Raji (cell line): Measurements from ENCODE around the gene MB.

Experiments
- POLR2A ChIP-seq: IDR thresholded peaks from 2 replicates; pipeline ENCODE4 v1.6.1; 2011; ENCODE audit warnings: low read depth, low read length, control low read depth; ENCODE audit not compliant: insufficient read depth

Gene MB

DNA sequence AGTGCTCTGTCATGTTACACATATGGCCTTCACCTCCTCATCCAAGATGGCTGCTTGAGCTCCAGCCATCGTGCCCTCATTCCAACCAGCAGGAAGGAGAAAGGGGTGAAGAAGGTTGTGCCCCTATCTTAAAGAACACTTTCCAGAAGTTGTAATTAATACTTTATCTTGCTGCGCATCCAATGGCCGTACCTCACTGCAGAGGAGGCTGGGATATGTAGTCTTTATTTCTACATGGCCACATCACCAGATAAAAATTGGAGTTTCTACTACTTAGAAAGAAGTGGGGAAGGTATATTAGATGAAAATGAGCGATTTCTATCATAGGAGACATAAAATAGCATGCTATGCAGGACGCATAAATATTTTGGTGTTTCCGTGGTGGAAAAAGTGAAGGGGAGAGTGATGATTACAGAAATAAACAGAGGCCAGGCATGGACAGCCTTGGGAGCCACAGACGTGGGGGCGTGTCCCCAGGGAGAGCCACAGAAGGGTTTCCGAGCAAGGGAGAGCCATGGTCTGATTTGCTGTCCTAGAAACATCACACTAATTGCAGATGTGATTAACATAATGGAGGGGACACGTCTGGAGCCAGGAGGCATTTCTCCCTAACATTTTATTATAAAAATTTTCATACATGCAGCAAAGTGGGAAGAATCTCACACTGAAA, 8.8 kb upstream of the MB start:
- TF ChIP-seq POLR2A = no peak

DNA sequence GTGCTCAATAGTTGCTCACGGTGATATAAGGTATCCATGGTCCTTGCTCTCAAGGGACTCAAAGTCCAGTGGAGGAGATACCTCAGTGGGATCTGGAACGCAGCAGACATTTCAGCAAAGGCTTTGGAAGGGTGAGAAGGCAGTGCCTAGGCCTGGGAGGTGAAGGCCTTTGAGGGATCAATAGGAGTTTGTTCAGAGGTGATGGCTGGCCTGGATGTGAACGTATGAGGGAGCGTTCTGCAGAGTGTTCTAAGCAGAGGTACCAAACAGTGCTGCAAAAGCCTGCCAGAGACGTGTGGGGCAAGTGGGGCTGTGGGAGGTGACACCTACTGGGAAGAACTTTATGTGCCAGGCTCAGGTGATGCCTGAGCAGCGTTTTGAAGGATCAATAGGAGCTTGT, 7.4 kb upstream of the MB start:
- no peak for TF ChIP-seq POLR2A

DNA sequence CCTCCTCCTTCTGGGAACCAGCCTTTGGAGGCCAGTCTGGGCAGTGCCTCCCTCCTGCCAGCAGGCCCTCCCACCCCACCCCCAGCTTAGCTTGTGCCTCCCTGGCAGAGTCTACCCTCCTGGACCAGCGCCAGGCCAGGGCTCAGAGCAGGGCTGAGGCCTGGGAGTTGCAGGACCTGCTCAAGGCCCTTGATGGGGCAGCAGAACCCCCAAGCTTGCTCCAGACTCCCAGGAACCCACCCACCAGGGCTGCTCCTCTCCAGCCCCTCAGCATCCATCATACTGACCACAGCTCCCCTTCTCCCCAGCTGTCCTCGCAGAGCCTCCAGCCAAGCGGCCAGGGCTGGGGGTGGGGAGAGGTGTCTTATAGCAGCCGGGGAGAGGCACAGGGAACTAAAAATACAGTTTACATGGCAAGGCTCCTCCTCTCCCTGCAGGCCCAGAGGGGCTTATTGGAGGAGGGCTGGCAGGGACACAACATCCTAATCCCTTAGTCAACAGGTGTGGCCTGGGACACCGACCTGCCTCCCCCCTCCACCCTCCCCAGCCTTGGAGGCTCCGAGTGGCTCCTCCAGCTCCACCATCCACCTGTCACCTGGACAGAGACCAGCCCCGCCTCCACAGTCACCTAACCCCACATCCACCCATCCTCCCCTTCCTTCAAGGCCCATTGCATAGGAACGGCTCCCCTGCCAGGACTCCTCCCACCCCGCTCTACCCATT, 5.2 kb upstream of the MB start:
- no peak for TF ChIP-seq POLR2A

DNA sequence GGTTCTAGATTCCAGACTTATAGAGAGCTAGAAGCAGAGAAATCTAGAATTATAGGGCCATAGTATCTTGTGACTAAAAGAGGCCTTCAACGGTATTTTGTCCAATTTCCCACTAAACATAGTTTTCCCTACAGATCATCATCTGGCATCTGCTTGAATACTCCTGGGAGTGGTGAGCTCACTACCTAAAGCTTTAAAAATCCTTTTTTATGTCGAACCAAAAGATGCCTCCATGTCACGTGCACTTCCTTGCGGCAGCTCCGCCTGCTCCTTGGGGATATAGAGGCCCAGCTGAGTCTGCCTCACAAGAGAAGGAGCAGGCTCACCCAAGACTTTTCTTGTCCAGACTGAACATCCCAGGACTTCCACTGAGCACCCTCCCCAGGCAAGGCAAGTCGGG, 4.3 kb upstream of the MB start:
- no peak for TF ChIP-seq POLR2A

DNA sequence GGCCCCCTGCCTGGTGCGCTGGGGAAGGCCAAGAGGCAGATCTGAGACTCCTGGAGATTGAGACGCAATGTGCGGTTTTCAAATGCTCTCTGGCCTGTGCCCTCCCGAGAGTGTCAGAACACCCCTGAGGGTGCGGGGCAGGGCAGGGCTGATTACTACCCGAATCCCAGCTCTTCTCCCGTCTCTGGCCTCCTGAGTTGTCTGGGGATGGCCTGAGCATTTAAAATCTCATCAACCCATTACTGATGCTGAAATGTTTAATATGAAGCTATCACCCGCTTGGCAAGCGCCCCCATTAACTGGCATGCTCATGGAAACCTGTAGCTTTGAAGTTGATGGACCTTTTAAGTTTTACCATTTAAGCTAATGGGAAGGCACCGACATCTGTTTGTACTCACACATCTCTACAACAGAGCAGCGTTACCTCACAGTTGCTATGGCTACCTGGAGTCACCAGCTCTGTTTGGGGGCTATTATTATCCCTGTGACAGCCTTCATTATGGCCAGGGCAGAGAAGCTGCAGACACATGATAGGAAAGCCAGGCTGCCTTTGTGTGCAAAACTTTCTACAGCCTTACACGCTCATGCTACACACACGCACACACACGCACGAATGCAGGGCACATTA, 3.6 kb upstream of the MB start:
- no peak for TF ChIP-seq POLR2A

DNA sequence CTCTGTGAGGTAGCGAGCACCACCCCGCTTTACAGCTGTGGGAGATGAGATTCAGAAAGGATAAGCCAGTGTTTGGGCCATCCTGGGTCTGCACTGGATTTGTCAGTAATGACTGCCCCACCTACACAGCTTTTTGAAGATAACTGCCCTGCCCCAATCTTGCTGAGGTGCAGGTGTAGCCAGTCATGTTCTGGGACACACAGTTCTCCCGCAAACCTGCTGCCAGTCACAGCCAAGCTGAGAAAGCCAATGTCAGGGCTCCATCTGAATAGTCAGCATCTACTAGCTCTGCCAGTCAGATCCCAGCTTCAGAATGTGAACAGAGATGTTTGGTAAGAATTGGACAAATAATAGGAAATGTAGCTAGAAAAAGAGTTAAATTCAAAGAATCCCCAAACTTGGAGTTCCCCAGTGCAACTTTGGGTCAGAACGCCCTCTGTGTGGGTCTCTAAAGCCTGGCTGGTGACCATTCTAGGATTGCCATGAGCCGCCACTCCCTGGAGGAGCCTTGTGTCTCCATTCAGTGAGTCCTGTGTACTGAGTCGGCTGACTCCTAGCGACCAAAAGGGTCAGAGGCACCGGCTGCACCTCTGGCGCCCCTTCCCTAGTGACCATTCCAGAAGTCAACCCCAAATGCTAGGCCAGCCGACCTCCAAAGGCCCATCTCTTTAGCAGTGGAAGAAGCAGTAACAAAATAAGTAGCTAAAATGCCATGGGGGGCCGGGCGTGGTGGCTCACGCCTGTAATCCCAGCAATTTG, 2.4 kb upstream of the MB start:
- no peak for TF ChIP-seq POLR2A

DNA sequence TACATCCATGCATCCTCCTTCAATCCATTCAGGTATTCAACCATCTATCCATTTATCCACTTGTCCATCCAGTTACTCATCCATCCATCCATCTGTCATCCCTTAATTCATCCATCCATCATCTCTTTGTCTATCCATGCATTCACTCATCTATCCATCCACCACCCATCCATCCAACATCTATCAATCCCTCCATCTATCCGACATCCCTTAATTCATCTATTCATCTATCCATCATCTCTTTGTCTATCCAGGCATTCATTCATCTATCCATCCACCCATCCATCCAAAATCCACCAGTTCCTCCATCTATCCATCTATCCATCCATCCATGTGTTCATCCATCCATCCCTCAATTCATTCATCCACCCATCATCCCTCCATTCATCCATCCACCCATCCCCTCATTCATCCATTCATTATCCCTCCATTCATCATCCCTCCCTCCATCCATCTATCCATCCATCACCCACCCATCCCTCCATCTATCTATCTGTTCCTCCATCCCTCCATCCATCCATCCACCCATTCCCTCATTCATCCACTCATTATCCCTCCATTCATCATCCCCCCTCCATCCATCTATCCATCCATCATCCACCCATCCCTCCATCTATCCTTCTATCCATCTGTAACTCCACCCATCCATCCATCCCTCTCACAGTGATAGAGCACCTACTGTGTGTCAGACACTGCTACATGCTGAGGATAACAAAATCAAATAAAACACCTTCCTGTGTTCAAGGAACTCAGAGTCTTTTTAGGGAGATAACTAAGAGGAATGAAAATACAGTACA, 1.5 kb upstream of the MB start:
- no peak for TF ChIP-seq POLR2A

DNA sequence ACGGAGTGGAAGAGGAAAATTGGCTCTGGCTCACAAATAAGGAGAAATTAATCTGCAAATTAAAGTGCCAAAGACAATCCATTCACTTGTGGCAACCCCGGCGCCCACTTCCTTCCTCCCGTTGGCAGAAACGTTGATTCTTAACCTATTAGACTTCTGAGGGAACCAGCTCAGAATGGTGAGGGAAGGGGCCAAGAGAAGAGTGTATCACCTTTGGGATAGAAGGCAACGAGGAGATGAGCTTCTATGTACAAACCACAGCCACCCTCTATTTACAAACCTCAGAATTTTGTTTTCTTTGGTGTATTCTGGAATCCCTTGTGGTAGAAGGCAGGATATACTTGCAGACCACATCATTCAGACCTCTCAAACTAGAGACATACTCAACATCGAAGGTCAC, 1.1 kb downstream of the MB start:
- TF ChIP-seq POLR2A = no peak

DNA sequence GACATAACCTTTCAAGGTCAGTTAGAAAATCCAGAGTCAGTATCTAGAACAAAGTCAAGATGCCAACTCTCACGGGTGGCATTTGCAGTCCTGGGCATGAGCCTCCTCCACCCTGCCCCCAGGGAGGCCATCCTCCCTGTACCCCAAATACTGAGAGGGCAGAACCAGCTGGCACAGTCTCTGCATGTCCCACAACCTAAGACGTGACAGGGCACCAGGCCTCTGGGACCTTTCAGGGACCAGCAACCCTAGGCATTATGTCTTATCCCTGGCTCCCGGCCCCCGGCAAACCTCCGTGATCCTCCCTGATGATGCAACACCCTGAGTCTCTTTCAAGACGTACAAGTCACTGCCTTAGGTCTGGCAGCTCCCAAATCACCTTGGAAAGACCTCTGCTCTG, 2.0 kb downstream of the MB start:
- TF ChIP-seq POLR2A = no peak

DNA sequence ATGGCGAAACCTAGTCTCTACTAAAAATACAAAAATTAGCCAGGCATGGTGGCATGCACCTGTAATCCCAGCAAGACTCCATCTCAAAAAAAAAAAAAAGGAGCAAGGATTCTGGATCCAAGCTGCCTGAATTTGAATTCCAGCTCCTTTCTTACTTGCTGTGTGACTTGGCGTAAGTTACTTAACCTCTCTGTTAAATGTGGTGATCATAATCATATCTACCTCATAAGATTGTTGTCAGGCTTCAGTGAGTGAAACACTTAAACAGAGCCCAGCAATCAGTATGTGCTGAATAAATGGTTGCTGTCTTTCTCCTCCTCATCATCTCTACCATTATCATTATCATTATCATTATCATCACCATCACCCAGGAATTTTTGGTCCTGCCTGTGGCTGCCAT, 2.7 kb downstream of the MB start:
- TF ChIP-seq POLR2A = no peak

DNA sequence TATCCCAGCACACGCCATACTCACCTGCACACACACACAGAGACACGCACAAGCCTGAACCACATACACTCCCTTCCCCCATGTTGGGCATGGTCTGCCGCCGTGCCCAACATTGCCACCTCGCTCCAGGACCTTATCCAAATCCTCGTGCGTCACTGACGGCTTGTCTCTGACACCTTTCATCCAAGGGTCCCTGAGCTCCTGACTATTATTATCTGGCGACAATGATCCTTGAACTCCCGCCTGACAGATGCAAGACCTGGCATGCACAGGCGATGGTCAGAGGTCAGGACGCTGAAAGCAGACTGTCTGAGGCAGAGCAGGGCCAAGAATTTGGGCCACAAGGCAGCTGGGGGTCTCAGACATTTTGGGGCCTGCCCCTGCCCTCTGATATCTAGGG, 4.2 kb downstream of the MB start:
- no peak for TF ChIP-seq POLR2A

DNA sequence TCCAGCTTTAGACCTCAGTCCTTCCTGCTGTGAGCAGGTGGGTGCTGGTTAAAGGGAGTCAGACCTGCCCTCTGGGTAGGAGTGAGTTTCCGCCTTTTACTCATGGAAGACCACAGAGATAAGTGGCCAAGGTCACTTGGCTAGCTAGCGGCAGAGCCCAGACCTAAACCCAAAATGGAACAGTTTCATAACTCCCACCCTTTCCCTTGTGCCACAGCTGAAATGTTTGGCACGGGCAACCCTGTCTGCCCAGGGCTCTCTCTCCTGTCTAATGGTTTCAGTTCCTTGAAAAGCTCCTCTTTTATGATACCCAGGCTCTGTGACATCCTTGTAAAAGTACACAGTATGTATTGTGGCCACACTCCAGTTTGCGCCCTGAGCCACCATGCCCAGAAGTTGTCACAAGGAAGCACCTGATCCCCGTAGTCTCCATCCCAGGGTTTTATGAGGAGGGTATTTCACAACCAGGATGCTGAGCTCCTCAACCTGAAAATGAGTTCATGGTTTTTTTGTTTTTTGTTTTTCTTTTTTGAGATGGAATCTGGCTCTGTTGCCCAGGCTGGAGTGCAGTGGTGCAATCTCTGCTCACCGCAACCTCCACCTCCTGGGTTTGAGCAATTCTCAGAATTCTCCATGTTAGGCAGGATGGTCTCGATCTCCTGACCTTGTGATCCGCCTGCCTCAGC, 5.1 kb downstream of the MB start:
- TF ChIP-seq POLR2A = no peak

DNA sequence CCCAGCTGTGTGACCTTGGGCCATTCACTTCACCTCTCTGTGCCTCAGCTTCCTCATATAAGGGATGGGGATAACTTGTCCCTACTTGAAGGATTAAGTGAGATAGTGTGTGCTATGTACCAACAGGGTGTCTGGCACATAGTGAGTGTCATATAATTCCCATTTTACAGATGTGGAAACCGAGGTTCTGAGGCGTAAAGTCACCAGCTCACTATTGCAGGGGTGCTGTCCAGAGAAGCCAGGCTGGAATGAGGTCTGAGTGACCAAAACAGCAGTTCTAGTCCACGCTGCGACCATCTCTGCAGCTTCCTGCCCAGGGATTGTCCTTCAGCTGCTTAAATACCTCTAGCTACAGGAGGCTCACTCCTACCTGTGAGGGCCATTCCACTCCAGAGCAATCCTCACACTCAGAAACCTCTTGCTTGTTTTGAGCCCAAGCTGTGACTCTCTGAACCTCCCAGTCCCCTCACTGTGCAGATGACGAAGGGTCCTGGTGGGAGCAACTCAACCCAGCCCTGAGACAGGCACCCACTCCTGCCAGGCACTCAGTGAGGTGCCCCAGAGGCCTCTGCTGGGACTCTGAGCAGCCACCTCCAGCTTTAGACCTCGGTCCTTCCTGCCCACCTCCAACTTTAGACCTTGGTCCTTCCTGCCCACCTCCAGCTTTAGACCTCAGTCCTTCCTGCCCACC, 5.8 kb downstream of the MB start:
- TF ChIP-seq POLR2A = no peak

DNA sequence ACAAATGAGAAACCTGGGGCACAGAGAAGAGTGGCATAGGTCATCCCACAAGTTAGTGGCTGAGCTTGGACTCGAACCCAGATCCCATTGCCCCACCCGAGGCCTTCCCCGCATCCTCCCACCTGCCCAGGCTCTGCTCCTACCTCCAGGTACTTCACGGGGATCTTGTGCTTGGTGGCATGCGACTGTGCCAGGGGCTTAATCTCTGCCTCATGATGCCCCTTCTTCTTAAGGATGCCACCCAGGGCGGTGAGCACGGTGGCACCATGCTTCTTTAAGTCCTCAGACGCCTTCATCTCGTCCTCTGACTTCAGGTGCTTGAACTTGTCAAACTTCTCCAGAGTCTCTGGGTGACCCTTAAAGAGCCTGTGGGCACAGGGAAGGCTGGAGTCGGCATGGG, 6.4 kb downstream of the MB start:
- TF ChIP-seq POLR2A = no peak
